ENCODE measurements around the gene MYO18B.

MYO18B gene

GRCh38 chr22:25749420-25750169 lies 7.6 kb downstream of the MYO18B start:
- DNase-seq, result no peak

GRCh38 chr22:25750569-25751173 lies 8.7 kb downstream of the MYO18B start:
- no peak for DNase-seq

GRCh38 chr22:25751174-25751581 lies 9.2 kb downstream of the MYO18B start:
- no peak for DNase-seq

- no peak for DNase-seq
These were observed 10.7 kb downstream of the MYO18B start for GRCh38 chr22:25752615-25753214.

GRCh38 chr22:25753252-25753651 lies 11.3 kb downstream of the MYO18B start:
- no peak for DNase-seq

- no peak for DNase-seq
These were observed 12.7 kb downstream of the MYO18B start for GRCh38 chr22:25754527-25755202.

GRCh38 chr22:25757686-25758085 lies 15.7 kb downstream of the MYO18B start:
- DNase-seq, result no peak

- DNase-seq, result no peak
These were observed 16.3 kb downstream of the MYO18B start for GRCh38 chr22:25758316-25758715.

GRCh38 chr22:25759825-25760231 lies 17.8 kb downstream of the MYO18B start:
- DNase-seq, result no peak

GRCh38 chr22:25760294-25760693 lies 18.3 kb downstream of the MYO18B start:
- DNase-seq, result no peak

GRCh38 chr22:25760848-25761595 lies 19.0 kb downstream of the MYO18B start:
- DNase-seq, result no peak

- no peak for DNase-seq
These were observed 20.2 kb downstream of the MYO18B start for GRCh38 chr22:25762147-25762546.

- DNase-seq, result no peak
These were observed 21.3 kb downstream of the MYO18B start for GRCh38 chr22:25763239-25763777.

- DNase-seq, result no peak
These were observed 22.5 kb downstream of the MYO18B start for GRCh38 chr22:25764270-25765015.

- no peak for DNase-seq
These were observed 23.0 kb downstream of the MYO18B start for GRCh38 chr22:25765016-25765367.

GRCh38 chr22:25765801-25766200 lies 23.8 kb downstream of the MYO18B start:
- DNase-seq, result no peak

GRCh38 chr22:25766418-25766817 lies 24.4 kb downstream of the MYO18B start:
- no peak for DNase-seq

- DNase-seq, result no peak
These were observed 28.3 kb downstream of the MYO18B start for GRCh38 chr22:25770333-25770732.

- no peak for DNase-seq
These were observed 30.3 kb downstream of the MYO18B start for GRCh38 chr22:25772288-25772687.

GRCh38 chr22:25774575-25775026 lies 32.6 kb downstream of the MYO18B start:
- DNase-seq, result no peak

GRCh38 chr22:25775531-25775930 lies 33.5 kb downstream of the MYO18B start:
- DNase-seq, result no peak

- no peak for DNase-seq
These were observed 35.4 kb downstream of the MYO18B start for GRCh38 chr22:25777411-25777810.

Measured in NK-92 treated with Interleukin-12 subunit alpha and Interleukin-12 subunit beta, amount 100 ng/mL, for 24 hours (cell line).